ENCODE results near the gene PKIB.

Gene PKIB

GRCh38 chr6:122663981-122664380 lies 53.8 kb downstream of the PKIB start:
- in situ Hi-C loops (cut with MboI; ENCODE audit: low sequenced_read_pairs), result no loop called here

GRCh38 chr6:122665929-122666328 lies 55.7 kb downstream of the PKIB start:
- in situ Hi-C loops (cut with MboI; ENCODE audit: low sequenced_read_pairs), result no loop called here

GRCh38 chr6:122666418-122666817 lies 56.2 kb downstream of the PKIB start:
- in situ Hi-C loops (cut with MboI; ENCODE audit: low sequenced_read_pairs), result no loop called here

- in situ Hi-C loops (cut with MboI; ENCODE audit: low sequenced_read_pairs), result no loop called here
Measured at GRCh38 chr6:122669418-122669817, 59.2 kb downstream of the PKIB start.

- in situ Hi-C loops (cut with MboI; ENCODE audit: low sequenced_read_pairs), result no loop called here
Measured at GRCh38 chr6:122669868-122670267, 59.7 kb downstream of the PKIB start.

- in situ Hi-C loops (cut with MboI; ENCODE audit: low sequenced_read_pairs), result no loop called here
Measured at GRCh38 chr6:122671251-122671650, 61.0 kb downstream of the PKIB start.

- in situ Hi-C loops (cut with MboI; ENCODE audit: low sequenced_read_pairs), result no loop called here
Measured at GRCh38 chr6:122673343-122673961, 63.2 kb downstream of the PKIB start.

GRCh38 chr6:122676146-122676545 lies 65.9 kb downstream of the PKIB start:
- in situ Hi-C loops (cut with MboI; ENCODE audit: low sequenced_read_pairs), result no loop called here

- in situ Hi-C loops (cut with MboI; ENCODE audit: low sequenced_read_pairs), result no loop called here
Measured at GRCh38 chr6:122676688-122677087, 66.5 kb downstream of the PKIB start.

- in situ Hi-C loops (cut with MboI; ENCODE audit: low sequenced_read_pairs), result no loop called here
Measured at GRCh38 chr6:122677406-122677805, 67.2 kb downstream of the PKIB start.

GRCh38 chr6:122678841-122679240 lies 68.6 kb downstream of the PKIB start:
- in situ Hi-C loops (cut with MboI; ENCODE audit: low sequenced_read_pairs), result no loop called here

- in situ Hi-C loops (cut with MboI; ENCODE audit: low sequenced_read_pairs), result no loop called here
Measured at GRCh38 chr6:122681705-122682104, 71.5 kb downstream of the PKIB start.

GRCh38 chr6:122683989-122684651 lies 73.9 kb downstream of the PKIB start:
- in situ Hi-C loops (cut with MboI; ENCODE audit: low sequenced_read_pairs), result no loop called here

GRCh38 chr6:122692175-122692598 lies 82.0 kb downstream of the PKIB start:
- in situ Hi-C loops (cut with MboI; ENCODE audit: low sequenced_read_pairs), result no loop called here

- in situ Hi-C loops (cut with MboI; ENCODE audit: low sequenced_read_pairs), result no loop called here
Measured at GRCh38 chr6:122692807-122693580, 82.8 kb downstream of the PKIB start.

GRCh38 chr6:122694075-122694474 lies 83.9 kb downstream of the PKIB start:
- in situ Hi-C loops (cut with MboI; ENCODE audit: low sequenced_read_pairs), result no loop called here

GRCh38 chr6:122694602-122695001 lies 84.4 kb downstream of the PKIB start:
- in situ Hi-C loops (cut with MboI; ENCODE audit: low sequenced_read_pairs), result no loop called here

- in situ Hi-C loops (cut with MboI; ENCODE audit: low sequenced_read_pairs), result no loop called here
Measured at GRCh38 chr6:122695188-122695587, 85.0 kb downstream of the PKIB start.

- in situ Hi-C loops (cut with MboI; ENCODE audit: low sequenced_read_pairs), result no loop called here
Measured at GRCh38 chr6:122696079-122696478, 85.9 kb downstream of the PKIB start.

GRCh38 chr6:122696853-122697252 lies 86.6 kb downstream of the PKIB start:
- in situ Hi-C loops (cut with MboI; ENCODE audit: low sequenced_read_pairs), result no loop called here

- in situ Hi-C loops (cut with MboI; ENCODE audit: low sequenced_read_pairs), result no loop called here
Measured at GRCh38 chr6:122697458-122697857, 87.3 kb downstream of the PKIB start.

- in situ Hi-C loops (cut with MboI; ENCODE audit: low sequenced_read_pairs), result no loop called here
Measured at GRCh38 chr6:122701666-122702065, 91.5 kb downstream of the PKIB start.
